Measurements from ENCODE around the gene NDUFC2. TPM values are rescaled to one million over a fixed set of nuclear protein-coding genes. Genes with fewer than 3 reads are reported as not detected.

Gene NDUFC2
- total and polyA plus RNA-seq, 2 donors (not counting 1 experiment from before 2014, with no cell fraction given): 93.9 to 101 TPM

DNA sequence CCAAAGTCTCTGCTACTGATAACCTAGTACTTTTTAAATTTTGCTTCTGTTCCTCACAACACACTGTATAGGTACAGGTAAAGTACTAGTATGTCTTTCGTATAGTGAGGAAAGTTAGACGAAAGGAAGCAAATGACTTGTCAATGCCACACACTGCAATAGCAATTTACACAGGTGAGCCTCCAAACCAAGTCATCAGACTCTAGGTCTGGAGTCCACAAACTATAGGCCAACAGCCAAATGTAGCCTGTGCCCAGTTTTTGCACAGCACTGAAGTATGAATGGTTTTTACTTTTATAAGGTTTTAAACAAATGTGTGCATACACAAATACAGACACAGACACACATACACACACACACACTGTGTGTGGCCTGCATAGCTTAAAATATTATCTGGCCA lies 31.6 kb upstream of the NDUFC2 start:
- no peaks in the 10 kb centered on the region for H3K27me3 ChIP-seq (ENCODE audit: control insufficient read depth, insufficient read depth, low read length)
- TF ChIP-seq EZH2 (IDR thresholded peaks at IDR 0.05; ENCODE audit: low read length, missing control alignments): no peak
- TF ChIP-seq, protein P1, sequence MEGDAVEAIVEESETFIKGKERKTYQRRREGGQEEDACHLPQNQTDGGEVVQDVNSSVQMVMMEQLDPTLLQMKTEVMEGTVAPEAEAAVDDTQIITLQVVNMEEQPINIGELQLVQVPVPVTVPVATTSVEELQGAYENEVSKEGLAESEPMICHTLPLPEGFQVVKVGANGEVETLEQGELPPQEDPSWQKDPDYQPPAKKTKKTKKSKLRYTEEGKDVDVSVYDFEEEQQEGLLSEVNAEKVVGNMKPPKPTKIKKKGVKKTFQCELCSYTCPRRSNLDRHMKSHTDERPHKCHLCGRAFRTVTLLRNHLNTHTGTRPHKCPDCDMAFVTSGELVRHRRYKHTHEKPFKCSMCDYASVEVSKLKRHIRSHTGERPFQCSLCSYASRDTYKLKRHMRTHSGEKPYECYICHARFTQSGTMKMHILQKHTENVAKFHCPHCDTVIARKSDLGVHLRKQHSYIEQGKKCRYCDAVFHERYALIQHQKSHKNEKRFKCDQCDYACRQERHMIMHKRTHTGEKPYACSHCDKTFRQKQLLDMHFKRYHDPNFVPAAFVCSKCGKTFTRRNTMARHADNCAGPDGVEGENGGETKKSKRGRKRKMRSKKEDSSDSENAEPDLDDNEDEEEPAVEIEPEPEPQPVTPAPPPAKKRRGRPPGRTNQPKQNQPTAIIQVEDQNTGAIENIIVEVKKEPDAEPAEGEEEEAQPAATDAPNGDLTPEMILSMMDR (conservative IDR thresholded peaks at IDR 0.05 in 1 of 2, IDR thresholded peaks at IDR 0.05 in 1 of 2; ENCODE audit: low read depth in 1 of 2, low read length in 2 of 2): no peak
- H2AFZ ChIP-seq (ENCODE audit: low read length): no peak overlapping the region
- peaks cover 2% of the 10 kb centered on the region for H3K4me1 ChIP-seq (ENCODE audit: control insufficient read depth, extremely low read depth, insufficient read depth, low read length)
- no peak overlapping the region for H3K27ac ChIP-seq (ENCODE audit: insufficient read depth, low read length)
- no peak overlapping the region for H3K4me2 ChIP-seq (ENCODE audit: extremely low read depth, insufficient read depth, low read length)
- no peaks in the 10 kb centered on the region for H3K9me3 ChIP-seq (ENCODE audit: control insufficient read depth, insufficient read depth, low read depth, low read length)
- no peaks in the 10 kb centered on the region for H3K79me2 ChIP-seq (ENCODE audit: control insufficient read depth, insufficient read depth, low read length)
- H3K4me3 ChIP-seq (replicated peaks in 1 of 4; ENCODE audit: control extremely low read depth in 1 of 4, insufficient read depth in 1 of 4, low read depth in 3 of 4, low read length in 4 of 4): no peak overlapping the region
- no peak overlapping the region for H3K9ac ChIP-seq (ENCODE audit: insufficient read depth, low read length)
- H4K20me1 ChIP-seq (ENCODE audit: control insufficient read depth, extremely low read depth, insufficient read depth, low read length): no peaks in the 10 kb centered on the region
- DNase-seq (ENCODE audit: low read depth in 2 of 2): no peak
- peaks cover 6% of the 10 kb centered on the region for H3K36me3 ChIP-seq (ENCODE audit: control insufficient read depth, insufficient read depth, low read length)

DNA sequence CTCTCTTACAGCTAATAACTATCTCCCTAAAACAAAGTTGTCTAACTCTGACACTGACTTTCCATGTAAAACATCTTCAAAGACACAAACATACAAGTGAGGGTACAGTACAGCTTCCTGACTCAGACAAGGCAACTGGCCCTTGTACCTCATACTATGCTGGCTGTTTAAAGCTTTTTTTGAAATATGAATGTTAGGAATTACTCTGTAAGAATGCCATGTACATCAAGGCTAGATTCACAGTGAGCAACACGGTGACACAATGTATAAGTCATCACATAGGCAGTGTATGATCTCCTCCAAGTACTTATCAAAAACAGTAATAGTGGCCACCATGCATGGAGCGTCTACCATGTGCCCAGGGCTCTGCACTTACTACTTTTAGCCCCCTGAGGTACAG lies 31.2 kb upstream of the NDUFC2 start:
- H3K36me3 ChIP-seq (ENCODE audit: control insufficient read depth, insufficient read depth, low read length): peaks cover 6% of the 10 kb centered on the region
- H3K4me2 ChIP-seq (ENCODE audit: extremely low read depth, insufficient read depth, low read length): no peak overlapping the region
- peak in 1 of 2 donors; percentile 15 for DNase-seq (ENCODE audit: low read depth in 2 of 2)

DNA sequence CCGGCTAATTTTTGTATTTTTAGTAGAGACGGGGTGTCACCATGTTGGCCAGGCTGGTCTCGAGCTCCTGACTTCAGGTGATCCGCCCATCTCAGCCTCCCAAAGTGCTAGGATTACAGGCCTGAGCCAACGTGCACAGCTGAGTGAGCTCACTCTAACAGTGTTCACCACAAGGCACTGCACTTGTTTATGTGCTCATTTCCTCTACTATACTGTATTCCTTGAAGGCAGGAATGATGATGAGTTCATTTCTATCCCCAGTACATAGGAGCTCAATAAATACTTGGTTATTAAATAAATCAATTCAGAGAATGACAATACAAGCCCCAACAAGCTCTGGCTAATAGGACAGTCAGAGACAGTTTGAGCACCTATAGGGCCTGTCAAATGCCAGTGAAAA lies 30.7 kb upstream of the NDUFC2 start:
- no peak overlapping the region for H3K4me2 ChIP-seq (ENCODE audit: extremely low read depth, insufficient read depth, low read length)
- no peak overlapping the region for H2AFZ ChIP-seq (ENCODE audit: low read length)
- H3K36me3 ChIP-seq (ENCODE audit: control insufficient read depth, insufficient read depth, low read length): peaks cover 6% of the 10 kb centered on the region
- no peak overlapping the region for H3K4me3 ChIP-seq (replicated peaks in 1 of 4; ENCODE audit: control extremely low read depth in 1 of 4, insufficient read depth in 1 of 4, low read depth in 3 of 4, low read length in 4 of 4)
- H3K9me3 ChIP-seq (ENCODE audit: control insufficient read depth, insufficient read depth, low read depth, low read length): no peaks in the 10 kb centered on the region
- H3K27me3 ChIP-seq (ENCODE audit: control insufficient read depth, insufficient read depth, low read length): no peaks in the 10 kb centered on the region
- DNase-seq (ENCODE audit: low read depth in 2 of 2): no peak
- no peak overlapping the region for H3K9ac ChIP-seq (ENCODE audit: insufficient read depth, low read length)
- H3K79me2 ChIP-seq (ENCODE audit: control insufficient read depth, insufficient read depth, low read length): no peaks in the 10 kb centered on the region
- H4K20me1 ChIP-seq (ENCODE audit: control insufficient read depth, extremely low read depth, insufficient read depth, low read length): no peaks in the 10 kb centered on the region
- H3K4me1 ChIP-seq (ENCODE audit: control insufficient read depth, extremely low read depth, insufficient read depth, low read length): peaks cover 2% of the 10 kb centered on the region
- H3K27ac ChIP-seq (ENCODE audit: insufficient read depth, low read length): no peak overlapping the region
- no peak for TF ChIP-seq EZH2 (IDR thresholded peaks at IDR 0.05; ENCODE audit: low read length, missing control alignments)
- TF ChIP-seq, protein P1 (conservative IDR thresholded peaks at IDR 0.05 in 1 of 2, IDR thresholded peaks at IDR 0.05 in 1 of 2; ENCODE audit: low read depth in 1 of 2, low read length in 2 of 2): no peak

More for the DNA sequence above, 31.2 kb upstream of the NDUFC2 start:
- TF ChIP-seq EZH2 (IDR thresholded peaks at IDR 0.05; ENCODE audit: low read length, missing control alignments): no peak
- TF ChIP-seq, protein P1 (conservative IDR thresholded peaks at IDR 0.05 in 1 of 2, IDR thresholded peaks at IDR 0.05 in 1 of 2; ENCODE audit: low read depth in 1 of 2, low read length in 2 of 2): no peak
- no peaks in the 10 kb centered on the region for H3K79me2 ChIP-seq (ENCODE audit: control insufficient read depth, insufficient read depth, low read length)
- no peak overlapping the region for H2AFZ ChIP-seq (ENCODE audit: low read length)
- no peak overlapping the region for H3K4me3 ChIP-seq (replicated peaks in 1 of 4; ENCODE audit: control extremely low read depth in 1 of 4, insufficient read depth in 1 of 4, low read depth in 3 of 4, low read length in 4 of 4)
- H3K4me1 ChIP-seq (ENCODE audit: control insufficient read depth, extremely low read depth, insufficient read depth, low read length): peaks cover 2% of the 10 kb centered on the region
- H4K20me1 ChIP-seq (ENCODE audit: control insufficient read depth, extremely low read depth, insufficient read depth, low read length): no peaks in the 10 kb centered on the region
- H3K9ac ChIP-seq (ENCODE audit: insufficient read depth, low read length): no peak overlapping the region
- H3K9me3 ChIP-seq (ENCODE audit: control insufficient read depth, insufficient read depth, low read depth, low read length): no peaks in the 10 kb centered on the region
- no peaks in the 10 kb centered on the region for H3K27me3 ChIP-seq (ENCODE audit: control insufficient read depth, insufficient read depth, low read length)
- no peak overlapping the region for H3K27ac ChIP-seq (ENCODE audit: insufficient read depth, low read length)
